Urothelium cell line (cell line): ENCODE data around the gene COASY.
A peak's percentile ranks its signal among the peaks of the same experiment; 100 is the strongest.

Experiments
- DNase-seq: peaks from one replicate; pipeline ENCODE4 v3.0.0; 2011; ENCODE audit warnings: low spot score, mixed read lengths
- FAIRE-seq: peaks from 2 replicates; lab custom pipeline; 2011; peaks lifted over from hg19 to GRCh38; lab: Jason Lieb, UNC

COASY gene

GRCh38 chr17:42571435-42572225 lies 9.7 kb downstream of the COASY start:
- no peak for FAIRE-seq

GRCh38 chr17:42573095-42573494 lies 11.1 kb downstream of the COASY start:
- no peak for DNase-seq
- FAIRE-seq, result no peak

More at GRCh38 chr17:42571435-42572225, 9.7 kb downstream of the COASY start:
- no peak for DNase-seq

- no peak for DNase-seq
- FAIRE-seq, result no peak
These were observed 12.5 kb downstream of the COASY start for GRCh38 chr17:42574463-42574862.

- FAIRE-seq, result no peak
These were observed 15.2 kb downstream of the COASY start for GRCh38 chr17:42577140-42577531.

GRCh38 chr17:42577532-42578281 lies 15.8 kb downstream of the COASY start, which contains the start of gene PSMC3IP:
Gene PSMC3IP (minus strand): TSS chr17:42577729. CDS start chr17:42577686, 43 bp downstream.
- peak; percentile 98 for DNase-seq
- no peak for FAIRE-seq

More at GRCh38 chr17:42577140-42577531, 15.2 kb downstream of the COASY start:
- no peak for DNase-seq

GRCh38 chr17:42578282-42578869 lies 16.4 kb downstream of the COASY start:
- FAIRE-seq (no peak), DNase-seq (peak; percentile 86)

- DNase-seq (no peak), FAIRE-seq (no peak)
These were observed 18.0 kb downstream of the COASY start for GRCh38 chr17:42579794-42580551.

- no peak for FAIRE-seq
- DNase-seq, result no peak
These were observed 19.9 kb downstream of the COASY start for GRCh38 chr17:42581744-42582270.

- no peak for FAIRE-seq
- no peak for DNase-seq
These were observed 22.9 kb downstream of the COASY start for GRCh38 chr17:42584880-42585279.

GRCh38 chr17:42585353-42585752 lies 23.4 kb downstream of the COASY start:
- FAIRE-seq (no peak), DNase-seq (no peak)

- DNase-seq (no peak), FAIRE-seq (no peak)
These were observed 24.7 kb downstream of the COASY start for GRCh38 chr17:42586514-42587230.

- FAIRE-seq (no peak), DNase-seq (no peak)
These were observed 28.9 kb downstream of the COASY start for GRCh38 chr17:42590886-42591285.

GRCh38 chr17:42591411-42591810 lies 29.5 kb downstream of the COASY start:
- no peak for FAIRE-seq
- no peak for DNase-seq

GRCh38 chr17:42596386-42596785 lies 34.4 kb downstream of the COASY start:
- FAIRE-seq (no peak), DNase-seq (no peak)

GRCh38 chr17:42598905-42599304 lies 37.0 kb downstream of the COASY start:
- DNase-seq (no peak), FAIRE-seq (no peak)

- FAIRE-seq (no peak), DNase-seq (no peak)
These were observed 41.4 kb downstream of the COASY start for GRCh38 chr17:42603318-42603717.

- FAIRE-seq (no peak), DNase-seq (no peak)
These were observed 45.8 kb downstream of the COASY start for GRCh38 chr17:42607769-42608168.

- DNase-seq (peak; percentile 9), FAIRE-seq (no peak)
These were observed 46.6 kb downstream of the COASY start for GRCh38 chr17:42608305-42609181.
